BJ (cell line): ENCODE results near the gene AGT. TPM values are rescaled to one million over a fixed set of nuclear protein-coding genes. Genes with fewer than 3 reads are reported as not detected.

ENCODE experiments used
- CTCF ChIA-PET: fragments of 350-600 bp; formaldehyde crosslinking; extraction: SDS; loops from one replicate; lab custom pipeline; 2021; ENCODE audit warnings: antibody characterized with exemption, inconsistent platforms; lab: Yijun Ruan, JAX
- POLR2A ChIA-PET: fragments of 300-600 bp; sonication (Branson Sonifier 250); formaldehyde crosslinking; extraction: SDS; loops from one replicate; lab custom pipeline; 2021; ENCODE audit warnings: antibody characterized with exemption; lab: Charles Lee
- DNase-seq: peaks from one replicate; pipeline ENCODE4 v3.0.0-alpha.2; 2011; ENCODE audit warnings: low read depth
- H3K27me3 ChIP-seq: 2 replicates; pipeline ENCODE4 v1.6.0; 2011; ENCODE audit warnings: low read length; ENCODE audit not compliant: control insufficient read depth, insufficient read depth
- H3K36me3 ChIP-seq: 2 replicates; pipeline ENCODE4 v1.5.1; 2011; ENCODE audit warnings: low read length; ENCODE audit not compliant: control insufficient read depth, insufficient read depth
- H3K4me3 ChIP-seq: 2 replicates; pipeline ENCODE4 v1.5.1; 2011; ENCODE audit warnings: low read depth, mild to moderate bottlenecking, control low read depth, low read length
- polyA plus RNA-seq: library from polyadenylated mRNA; depleted of rRNA; stranded (reverse); fragments of >200 nt; gene quantifications from 2 replicates; pipeline ENCODE4 v1.2.3, GENCODE V29; 2011
- TF ChIP-seq, protein P1 (sequence below): IDR thresholded peaks from 2 replicates; pipeline ENCODE4 v1.5.1; 2011; ENCODE audit warnings: low read depth, mild to moderate bottlenecking, control low read depth, inconsistent platforms, low read length, moderate library complexity; ENCODE audit not compliant: insufficient read depth

The AGT gene
- polyA plus RNA-seq, 1 experiment = 4.1 TPM

DNA sequence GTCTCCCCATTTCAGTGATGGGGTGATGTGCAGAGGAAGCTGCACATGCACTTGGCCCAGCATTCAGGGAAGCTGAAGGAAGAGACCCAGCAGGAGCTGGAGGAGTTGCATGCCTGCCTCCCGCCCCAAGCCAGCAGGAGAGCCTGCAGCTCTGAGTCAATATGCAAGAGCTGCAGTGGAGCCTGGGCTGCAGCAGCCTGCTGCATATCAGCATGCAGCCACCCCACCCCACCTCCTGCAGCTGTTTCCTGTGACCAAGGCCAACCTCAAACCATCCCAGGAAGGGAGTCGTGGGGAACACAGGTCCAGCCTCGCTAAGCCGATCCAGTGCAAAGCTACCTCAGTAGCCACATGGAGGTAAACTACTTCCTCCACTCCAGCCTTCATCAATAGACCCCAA lies 18.9 kb downstream of the AGT start:
- no peak overlapping the region for H3K4me3 ChIP-seq
- H3K36me3 ChIP-seq = peaks cover 12% of the 10 kb centered on the region
- POLR2A ChIA-PET = no interaction called here
- DNase-seq = no peak
- H3K27me3 ChIP-seq = no peaks in the 10 kb centered on the region
- CTCF ChIA-PET = no interaction called here
- TF ChIP-seq, protein P1, sequence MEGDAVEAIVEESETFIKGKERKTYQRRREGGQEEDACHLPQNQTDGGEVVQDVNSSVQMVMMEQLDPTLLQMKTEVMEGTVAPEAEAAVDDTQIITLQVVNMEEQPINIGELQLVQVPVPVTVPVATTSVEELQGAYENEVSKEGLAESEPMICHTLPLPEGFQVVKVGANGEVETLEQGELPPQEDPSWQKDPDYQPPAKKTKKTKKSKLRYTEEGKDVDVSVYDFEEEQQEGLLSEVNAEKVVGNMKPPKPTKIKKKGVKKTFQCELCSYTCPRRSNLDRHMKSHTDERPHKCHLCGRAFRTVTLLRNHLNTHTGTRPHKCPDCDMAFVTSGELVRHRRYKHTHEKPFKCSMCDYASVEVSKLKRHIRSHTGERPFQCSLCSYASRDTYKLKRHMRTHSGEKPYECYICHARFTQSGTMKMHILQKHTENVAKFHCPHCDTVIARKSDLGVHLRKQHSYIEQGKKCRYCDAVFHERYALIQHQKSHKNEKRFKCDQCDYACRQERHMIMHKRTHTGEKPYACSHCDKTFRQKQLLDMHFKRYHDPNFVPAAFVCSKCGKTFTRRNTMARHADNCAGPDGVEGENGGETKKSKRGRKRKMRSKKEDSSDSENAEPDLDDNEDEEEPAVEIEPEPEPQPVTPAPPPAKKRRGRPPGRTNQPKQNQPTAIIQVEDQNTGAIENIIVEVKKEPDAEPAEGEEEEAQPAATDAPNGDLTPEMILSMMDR = no peak

DNA sequence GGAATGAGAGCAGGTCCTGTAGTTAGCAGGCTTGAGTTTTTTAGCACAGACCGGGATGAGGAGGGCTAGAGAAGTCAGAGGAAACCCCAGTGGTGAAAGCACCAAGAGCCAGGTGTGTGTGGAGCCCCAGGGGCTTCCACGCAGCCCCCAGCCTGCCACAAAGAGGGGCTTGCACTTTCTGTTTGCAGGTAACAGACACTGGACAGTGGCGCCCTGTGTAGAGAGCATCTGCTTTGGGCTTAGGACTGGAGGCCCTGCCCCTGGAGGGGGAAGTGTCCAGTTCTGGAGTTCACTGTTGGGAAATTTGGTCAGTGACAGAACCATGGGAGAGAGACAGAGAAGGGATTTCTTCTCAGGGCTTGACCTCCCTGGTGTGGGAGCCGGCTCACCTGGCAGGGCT lies 19.5 kb downstream of the AGT start:
- ChIA-PET CTCF (no interaction called here), POLR2A (no interaction called here)
- Histone ChIP-seq H3K27me3 (no peaks in the 10 kb centered on the region), H3K36me3 (peaks cover 12% of the 10 kb centered on the region), H3K4me3 (no peak overlapping the region)
- TF ChIP-seq, protein P1 = no peak
- no peak for DNase-seq

DNA sequence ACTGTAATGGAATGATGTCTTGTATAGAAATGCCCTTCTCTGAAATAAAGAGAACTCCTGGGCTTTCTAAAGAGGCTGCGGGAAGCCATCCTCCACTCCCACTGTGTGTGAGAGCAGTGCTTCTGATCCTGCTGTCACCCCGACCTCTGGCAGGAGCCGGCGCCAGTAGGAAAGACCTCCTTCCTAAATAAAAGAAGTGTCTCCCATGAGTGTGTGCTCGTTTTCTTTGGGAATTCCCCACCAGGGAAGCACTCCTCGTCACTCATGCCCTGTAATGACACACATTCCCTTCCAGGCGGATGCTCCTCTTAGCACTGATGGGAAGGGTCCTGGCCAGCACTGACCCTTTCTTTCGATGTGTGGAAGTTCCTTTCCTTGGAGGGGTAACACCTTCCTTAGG lies 20.1 kb downstream of the AGT start:
- no peak for DNase-seq
- H3K36me3 ChIP-seq = peaks cover 12% of the 10 kb centered on the region
- H3K27me3 ChIP-seq = no peaks in the 10 kb centered on the region
- ChIA-PET CTCF (no interaction called here), POLR2A (no interaction called here)
- no peak overlapping the region for H3K4me3 ChIP-seq
- TF ChIP-seq, protein P1 = no peak

DNA sequence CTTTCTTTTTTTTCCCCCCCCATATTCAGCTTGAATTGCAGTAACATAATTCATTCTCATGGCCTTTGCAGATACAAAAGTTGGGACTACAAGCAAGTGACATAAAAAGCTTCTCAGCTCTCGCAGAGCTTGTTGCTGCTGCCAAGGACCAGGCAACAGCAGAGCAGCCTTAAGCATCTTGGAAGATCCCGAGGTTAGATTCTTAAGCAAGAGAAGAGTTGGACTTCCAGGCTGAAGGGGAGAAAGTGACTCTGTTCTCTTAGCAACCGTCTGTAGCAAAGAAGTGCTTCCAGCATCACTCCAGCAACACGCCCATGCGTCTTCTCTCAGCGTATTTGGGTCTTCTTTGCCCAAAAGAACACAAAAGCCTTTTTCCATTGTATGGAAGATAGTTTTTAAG lies 20.7 kb downstream of the AGT start:
- TF ChIP-seq, protein P1 = no peak
- H3K36me3 ChIP-seq = peaks cover 15% of the 10 kb centered on the region
- no peaks in the 10 kb centered on the region for H3K27me3 ChIP-seq
- ChIA-PET POLR2A (no interaction called here), CTCF (no interaction called here)
- no peak for DNase-seq
- H3K4me3 ChIP-seq = no peak overlapping the region

DNA sequence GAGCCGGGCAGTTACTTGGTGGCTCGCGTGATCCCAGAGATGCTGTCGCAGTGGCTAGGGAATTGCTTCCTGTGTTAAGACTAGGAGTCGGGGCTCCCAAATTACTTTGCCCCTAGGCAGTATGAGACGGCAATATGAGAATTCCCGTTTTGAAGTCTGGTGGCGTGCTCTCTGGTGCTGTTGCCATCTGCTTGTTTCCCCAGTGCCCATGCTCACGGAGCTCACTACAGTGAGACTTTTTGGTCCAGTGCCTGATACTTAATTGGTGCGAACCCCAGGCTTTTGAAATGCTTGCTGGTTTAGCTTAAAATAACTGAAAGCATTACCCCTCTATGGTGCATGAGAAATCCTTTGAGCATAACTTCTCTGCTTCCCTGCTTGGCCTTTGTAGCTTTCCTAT lies 22.3 kb downstream of the AGT start:
- no peaks in the 10 kb centered on the region for H3K27me3 ChIP-seq
- ChIA-PET CTCF (no interaction called here), POLR2A (no interaction called here)
- TF ChIP-seq, protein P1 = no peak
- peaks cover 19% of the 10 kb centered on the region for H3K36me3 ChIP-seq
- H3K4me3 ChIP-seq = no peak overlapping the region
- no peak for DNase-seq
